Measurements from ENCODE around the gene ADGRG6. TPM values are rescaled to one million over a fixed set of nuclear protein-coding genes. Genes with fewer than 3 reads are reported as not detected.

The ADGRG6 gene
- total RNA-seq, 1 donor from 2014 or later, result not detected

GRCh38 chr6:142361779-142362750, 60.3 kb downstream of the ADGRG6 start:
- Mint-ChIP-seq H3K27ac (no peak overlapping the region), H3K27me3 (ENCODE audit: insufficient read depth) (peaks cover 9% of the 10 kb centered on the region), H3K9me3 (no peaks in the 10 kb centered on the region), H3K4me3 (no peak overlapping the region), H3K4me1 (ENCODE audit: low read depth) (no peaks in the 10 kb centered on the region), H3K36me3 (ENCODE audit: low read depth) (no peaks in the 10 kb centered on the region)
- DNase-seq (ENCODE audit: low spot score), result no peak
- intact Hi-C loops (cut with micrococcal nuclease), result no loop called here

GRCh38 chr6:142367061-142367460, 65.3 kb downstream of the ADGRG6 start:
- H3K36me3 Mint-ChIP-seq (ENCODE audit: low read depth), result no peaks in the 10 kb centered on the region
- H3K9me3 Mint-ChIP-seq, result no peaks in the 10 kb centered on the region
- H3K4me1 Mint-ChIP-seq (ENCODE audit: low read depth), result no peaks in the 10 kb centered on the region
- no peak for DNase-seq (ENCODE audit: low spot score)
- H3K27ac Mint-ChIP-seq, result no peak overlapping the region
- intact Hi-C loops (cut with micrococcal nuclease), result no loop called here
- H3K27me3 Mint-ChIP-seq (ENCODE audit: insufficient read depth), result peaks cover 13% of the 10 kb centered on the region
- H3K4me3 Mint-ChIP-seq, result no peak overlapping the region

- no peak for DNase-seq (ENCODE audit: low spot score)
- intact Hi-C loops (cut with micrococcal nuclease), result no loop called here
- Mint-ChIP-seq H3K27ac (no peak overlapping the region), H3K4me1 (ENCODE audit: low read depth) (no peaks in the 10 kb centered on the region), H3K9me3 (no peaks in the 10 kb centered on the region), H3K4me3 (no peak overlapping the region), H3K27me3 (ENCODE audit: insufficient read depth) (peaks cover 15% of the 10 kb centered on the region), H3K36me3 (ENCODE audit: low read depth) (no peaks in the 10 kb centered on the region)
Measured at GRCh38 chr6:142367501-142368018, 65.8 kb downstream of the ADGRG6 start.

GRCh38 chr6:142369266-142369665, 67.5 kb downstream of the ADGRG6 start:
- Mint-ChIP-seq H3K36me3 (ENCODE audit: low read depth) (no peaks in the 10 kb centered on the region), H3K9me3 (no peaks in the 10 kb centered on the region), H3K4me3 (no peak overlapping the region)

GRCh38 chr6:142372348-142372747, 70.5 kb downstream of the ADGRG6 start:
- intact Hi-C loops (cut with micrococcal nuclease), result no loop called here
- Mint-ChIP-seq H3K4me1 (ENCODE audit: low read depth) (no peaks in the 10 kb centered on the region), H3K27ac (no peak overlapping the region), H3K9me3 (no peaks in the 10 kb centered on the region), H3K4me3 (no peak overlapping the region), H3K36me3 (ENCODE audit: low read depth) (no peaks in the 10 kb centered on the region), H3K27me3 (ENCODE audit: insufficient read depth) (peaks cover 15% of the 10 kb centered on the region)
- no peak for DNase-seq (ENCODE audit: low spot score)

More at GRCh38 chr6:142369266-142369665, 67.5 kb downstream of the ADGRG6 start:
- H3K4me1 Mint-ChIP-seq (ENCODE audit: low read depth), result no peaks in the 10 kb centered on the region
- DNase-seq (ENCODE audit: low spot score), result no peak
- peaks cover 14% of the 10 kb centered on the region for H3K27me3 Mint-ChIP-seq (ENCODE audit: insufficient read depth)
- intact Hi-C loops (cut with micrococcal nuclease), result no loop called here
- no peak overlapping the region for H3K27ac Mint-ChIP-seq

- H3K36me3 Mint-ChIP-seq (ENCODE audit: low read depth), result no peaks in the 10 kb centered on the region
- no peaks in the 10 kb centered on the region for H3K9me3 Mint-ChIP-seq
- no peaks in the 10 kb centered on the region for H3K4me1 Mint-ChIP-seq (ENCODE audit: low read depth)
- H3K4me3 Mint-ChIP-seq, result no peak overlapping the region
- H3K27ac Mint-ChIP-seq, result no peak overlapping the region
- no peak for DNase-seq (ENCODE audit: low spot score)
- intact Hi-C loops (cut with micrococcal nuclease), result no loop called here
- H3K27me3 Mint-ChIP-seq (ENCODE audit: insufficient read depth), result peaks cover 14% of the 10 kb centered on the region
Measured at GRCh38 chr6:142373268-142374090, 71.7 kb downstream of the ADGRG6 start.

- H3K36me3 Mint-ChIP-seq (ENCODE audit: low read depth), result no peaks in the 10 kb centered on the region
Measured at GRCh38 chr6:142374091-142374770, 72.4 kb downstream of the ADGRG6 start.

GRCh38 chr6:142374965-142375733, 73.3 kb downstream of the ADGRG6 start:
- no peak for DNase-seq (ENCODE audit: low spot score)
- Mint-ChIP-seq H3K27ac (no peak overlapping the region), H3K9me3 (no peaks in the 10 kb centered on the region), H3K27me3 (ENCODE audit: insufficient read depth) (peaks cover 11% of the 10 kb centered on the region), H3K4me1 (ENCODE audit: low read depth) (no peaks in the 10 kb centered on the region), H3K36me3 (ENCODE audit: low read depth) (no peaks in the 10 kb centered on the region), H3K4me3 (no peak overlapping the region)
- intact Hi-C loops (cut with micrococcal nuclease), result no loop called here

More at GRCh38 chr6:142374091-142374770, 72.4 kb downstream of the ADGRG6 start:
- H3K9me3 Mint-ChIP-seq, result no peaks in the 10 kb centered on the region
- no peaks in the 10 kb centered on the region for H3K4me1 Mint-ChIP-seq (ENCODE audit: low read depth)
- no peak overlapping the region for H3K4me3 Mint-ChIP-seq
- no peak for DNase-seq (ENCODE audit: low spot score)
- H3K27me3 Mint-ChIP-seq (ENCODE audit: insufficient read depth), result peaks cover 14% of the 10 kb centered on the region
- intact Hi-C loops (cut with micrococcal nuclease), result no loop called here
- no peak overlapping the region for H3K27ac Mint-ChIP-seq

- Mint-ChIP-seq H3K27ac (no peak overlapping the region), H3K4me3 (no peak overlapping the region), H3K4me1 (ENCODE audit: low read depth) (no peaks in the 10 kb centered on the region), H3K27me3 (ENCODE audit: insufficient read depth) (peaks cover 11% of the 10 kb centered on the region), H3K9me3 (no peaks in the 10 kb centered on the region), H3K36me3 (ENCODE audit: low read depth) (no peaks in the 10 kb centered on the region)
- no peak for DNase-seq (ENCODE audit: low spot score)
- intact Hi-C loops (cut with micrococcal nuclease), result no loop called here
Measured at GRCh38 chr6:142376115-142376514, 74.3 kb downstream of the ADGRG6 start.

GRCh38 chr6:142376800-142377496, 75.1 kb downstream of the ADGRG6 start:
- Mint-ChIP-seq H3K27ac (no peak overlapping the region), H3K4me1 (ENCODE audit: low read depth) (no peaks in the 10 kb centered on the region), H3K27me3 (ENCODE audit: insufficient read depth) (peaks cover 11% of the 10 kb centered on the region), H3K9me3 (no peaks in the 10 kb centered on the region), H3K4me3 (no peak overlapping the region), H3K36me3 (ENCODE audit: low read depth) (no peaks in the 10 kb centered on the region)
- intact Hi-C loops (cut with micrococcal nuclease), result no loop called here
- DNase-seq (ENCODE audit: low spot score), result no peak

GRCh38 chr6:142377497-142377848, 75.7 kb downstream of the ADGRG6 start:
- H3K36me3 Mint-ChIP-seq (ENCODE audit: low read depth), result no peaks in the 10 kb centered on the region
- DNase-seq (ENCODE audit: low spot score), result no peak
- no peak overlapping the region for H3K4me3 Mint-ChIP-seq
- H3K27me3 Mint-ChIP-seq (ENCODE audit: insufficient read depth), result peaks cover 10% of the 10 kb centered on the region
- intact Hi-C loops (cut with micrococcal nuclease), result no loop called here
- H3K27ac Mint-ChIP-seq, result no peak overlapping the region
- H3K4me1 Mint-ChIP-seq (ENCODE audit: low read depth), result no peaks in the 10 kb centered on the region
- H3K9me3 Mint-ChIP-seq, result no peaks in the 10 kb centered on the region
